HG02885 (cell line): Measurements from ENCODE around the gene BTRC.

ENCODE experiments used
- ATAC-seq: cut with Tn5 transposase; IDR thresholded peaks from one replicate; pipeline ENCODE4 v1.9.1; 2021; ENCODE audit warnings: mild to moderate bottlenecking; ENCODE audit not compliant: unreplicated experiment, poor library complexity

BTRC gene

GRCh38 chr10:101563007-101563406, 209.0 kb downstream of the BTRC start:
- no peak for ATAC-seq

DNA sequence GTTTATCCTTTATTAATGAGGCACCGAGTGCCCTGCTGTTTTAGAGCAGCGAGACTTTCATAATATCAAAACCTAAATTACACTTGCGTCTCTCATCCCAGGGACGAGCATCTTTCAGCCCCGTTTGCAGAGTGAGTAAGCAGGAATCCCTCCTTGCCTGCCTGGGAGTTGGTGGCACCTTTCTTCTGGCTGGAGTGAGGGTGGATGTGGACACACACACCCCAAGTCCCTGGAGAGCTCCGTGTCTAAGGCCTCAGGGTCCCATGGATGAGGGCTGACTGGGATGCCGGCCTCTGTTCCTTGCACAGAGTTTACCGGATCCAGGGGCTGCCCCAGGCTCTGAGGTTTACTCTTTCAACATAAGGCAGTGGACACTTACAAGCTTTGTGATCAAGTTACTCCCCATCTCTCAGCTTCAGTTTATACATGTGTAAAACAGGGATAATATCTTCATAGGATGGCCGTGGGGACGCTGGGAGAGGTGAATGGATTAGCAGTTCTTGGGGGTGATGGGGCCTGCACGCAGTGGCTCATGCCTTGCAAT, 209.6 kb downstream of the BTRC start:
- ATAC-seq, result no peak

- ATAC-seq, result no peak
Observed at GRCh38 chr10:101564490-101564991, 210.6 kb downstream of the BTRC start.

DNA sequence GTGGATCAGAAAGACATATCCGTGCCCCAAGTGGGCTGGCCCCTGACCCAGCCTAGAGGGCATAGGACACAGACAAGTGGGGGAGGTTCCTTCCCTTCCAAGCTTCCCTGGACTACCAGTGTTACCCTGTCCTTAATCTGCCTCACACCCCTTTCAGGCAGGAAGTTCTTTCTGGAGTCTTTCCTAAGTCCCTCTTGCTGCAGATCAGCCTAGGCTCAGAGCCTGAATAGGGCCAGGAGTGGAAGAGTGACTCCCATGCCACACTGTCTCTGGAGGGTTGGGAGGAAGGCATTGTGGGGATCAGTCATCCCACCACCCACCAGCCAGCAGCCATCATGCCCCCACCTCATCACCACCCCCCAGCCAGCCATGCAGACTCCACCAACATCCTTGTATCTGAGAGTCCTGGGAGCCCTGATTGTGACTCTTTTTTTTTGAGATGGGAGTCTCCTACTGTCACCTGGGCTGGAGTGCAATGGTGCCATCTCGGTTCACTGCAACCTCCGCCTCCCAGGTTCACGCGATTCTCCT, 211.5 kb downstream of the BTRC start:
- no peak for ATAC-seq

DNA sequence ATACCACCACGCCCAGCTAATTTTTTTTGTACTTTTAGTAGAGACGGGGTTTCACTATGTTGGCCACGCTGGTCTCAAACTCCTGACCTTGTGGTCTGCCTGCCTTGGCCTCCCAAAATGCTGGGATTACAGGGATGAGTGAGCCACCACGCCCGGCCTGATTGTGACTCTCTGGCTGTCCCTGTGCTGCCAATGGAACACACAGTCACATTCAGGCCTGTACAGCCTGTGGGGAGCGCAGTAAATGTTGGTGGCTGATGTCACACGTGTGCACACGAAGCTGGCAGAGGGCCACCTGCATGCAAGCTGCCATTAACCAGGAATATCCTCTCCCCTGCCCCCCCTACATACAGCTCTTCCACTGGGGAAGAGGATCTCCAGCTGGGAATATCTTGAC, 212.0 kb downstream of the BTRC start:
- ATAC-seq, result no peak

DNA sequence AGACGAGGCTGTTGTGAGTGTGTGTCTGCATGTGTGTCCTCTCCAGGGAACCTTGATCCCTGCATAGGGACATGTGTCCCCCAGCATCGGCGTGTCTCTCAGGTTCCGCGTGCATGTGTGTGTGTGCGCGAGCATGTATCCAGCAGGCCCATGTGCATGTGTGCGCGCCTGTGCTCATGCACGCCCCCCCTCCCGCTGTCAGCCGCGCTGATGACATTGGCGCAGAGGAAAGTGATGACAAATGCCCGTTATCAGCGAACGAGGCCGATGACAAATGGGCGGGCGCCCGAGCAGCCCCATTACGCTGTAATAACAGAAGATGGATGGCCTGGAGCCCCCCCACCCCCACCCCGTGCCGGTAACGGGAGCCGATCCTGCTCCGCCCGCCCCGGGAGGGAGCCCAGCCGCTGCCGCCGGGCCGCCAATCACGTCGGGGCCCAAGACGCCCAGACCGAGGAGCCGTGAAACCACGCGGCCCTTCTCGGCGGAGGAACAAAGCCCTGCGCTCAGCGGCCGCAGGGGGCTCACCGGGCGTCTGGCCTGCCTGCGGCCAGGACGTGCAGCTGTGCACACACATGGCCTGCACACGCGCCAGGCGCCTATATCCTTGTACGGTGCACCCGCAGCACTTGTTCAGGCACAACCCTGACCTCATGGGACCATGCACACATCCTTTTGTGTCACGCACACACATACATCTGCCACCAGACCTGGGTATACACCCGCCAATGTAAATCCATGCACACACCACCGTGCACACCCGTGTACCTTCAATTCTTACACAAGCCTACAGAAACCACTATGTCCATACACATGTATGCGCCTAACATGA, 212.6 kb downstream of the BTRC start:
- no peak for ATAC-seq

DNA sequence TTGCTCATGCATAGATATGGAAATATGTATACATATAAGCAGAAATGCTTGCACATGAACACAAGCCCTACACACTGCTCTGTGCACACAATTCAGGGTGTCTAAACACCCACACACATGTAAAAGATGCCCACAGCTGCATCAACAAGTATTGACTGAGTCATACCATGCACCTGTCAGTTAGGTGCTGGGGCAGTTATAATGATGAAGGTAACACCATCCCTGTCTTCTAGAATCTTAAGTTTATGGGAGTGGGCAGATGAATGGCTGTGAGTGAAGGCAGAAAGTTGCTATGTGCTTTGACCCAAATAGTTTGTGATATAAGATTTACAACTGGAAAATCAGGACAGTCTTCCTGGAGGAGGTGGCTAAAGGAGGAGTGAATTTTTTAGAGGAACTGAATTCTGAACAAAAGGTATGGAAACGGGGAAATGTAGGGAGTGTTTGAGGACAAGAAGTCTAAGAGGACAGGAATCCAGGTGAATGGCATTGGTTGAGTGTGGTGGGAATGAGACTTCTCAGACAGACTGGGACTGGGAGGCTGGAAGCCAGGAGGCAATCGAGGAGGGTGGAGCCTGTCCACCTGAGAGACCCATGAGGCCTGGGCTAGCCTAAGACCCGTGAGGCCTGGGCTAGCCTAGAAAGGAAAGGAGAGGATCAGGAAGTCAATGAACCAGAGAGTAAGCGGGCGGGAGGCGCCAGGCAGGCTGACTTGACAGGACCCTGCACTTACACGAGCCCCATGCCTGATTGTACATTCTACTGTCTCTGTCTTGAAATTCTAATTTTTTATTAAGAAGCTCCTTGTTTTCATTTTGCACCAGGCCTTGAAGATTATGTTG, 213.4 kb downstream of the BTRC start:
- ATAC-seq, result no peak

- no peak for ATAC-seq
Observed at GRCh38 chr10:101568054-101568745, 214.2 kb downstream of the BTRC start.

DNA sequence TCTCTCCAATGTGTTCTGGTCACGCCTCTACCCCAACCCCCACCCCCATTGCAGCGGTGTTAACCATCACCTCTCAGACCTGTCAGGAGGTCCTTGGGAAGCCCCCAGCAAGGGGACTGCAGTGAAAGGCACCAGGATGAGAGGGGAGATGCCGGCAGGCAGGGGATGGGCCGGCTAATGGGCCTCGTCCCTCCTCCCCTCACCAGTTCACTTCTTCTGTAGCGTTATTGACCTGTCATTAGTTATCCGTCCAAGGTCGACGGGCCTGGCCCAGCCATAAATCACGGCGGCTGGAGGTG, 215.3 kb downstream of the BTRC start:
- no peak for ATAC-seq

- peak; percentile 74 for ATAC-seq
Observed at GRCh38 chr10:101569622-101570427, 215.9 kb downstream of the BTRC start.

GRCh38 chr10:101570428-101571270, 216.7 kb downstream of the BTRC start:
- peak; percentile 3 for ATAC-seq

GRCh38 chr10:101571271-101571925, 217.4 kb downstream of the BTRC start:
- ATAC-seq, result no peak

- ATAC-seq, result no peak
Observed at GRCh38 chr10:101572126-101572525, 218.2 kb downstream of the BTRC start.

DNA sequence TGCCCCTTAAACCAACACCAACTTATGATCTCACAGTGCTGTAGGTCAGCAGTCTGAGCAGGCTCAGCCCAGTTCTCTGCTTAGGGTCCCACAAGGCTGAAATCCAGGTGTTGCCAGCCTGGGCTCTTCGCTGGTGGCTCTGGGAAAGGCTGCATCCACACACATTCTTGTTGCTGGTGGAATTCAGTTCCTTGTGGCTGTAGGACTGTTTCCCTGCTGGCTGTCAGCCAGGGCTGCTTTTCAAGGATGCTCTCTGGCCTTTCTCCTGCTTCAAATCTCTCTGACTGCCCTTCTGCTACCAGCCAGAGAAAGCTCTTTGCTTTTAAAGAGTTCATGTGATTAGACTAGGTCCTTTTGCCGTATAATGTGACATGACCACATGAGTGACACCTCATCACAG, 218.8 kb downstream of the BTRC start:
- ATAC-seq, result no peak

GRCh38 chr10:101573885-101574753, 220.2 kb downstream of the BTRC start:
- ATAC-seq, result no peak

DNA sequence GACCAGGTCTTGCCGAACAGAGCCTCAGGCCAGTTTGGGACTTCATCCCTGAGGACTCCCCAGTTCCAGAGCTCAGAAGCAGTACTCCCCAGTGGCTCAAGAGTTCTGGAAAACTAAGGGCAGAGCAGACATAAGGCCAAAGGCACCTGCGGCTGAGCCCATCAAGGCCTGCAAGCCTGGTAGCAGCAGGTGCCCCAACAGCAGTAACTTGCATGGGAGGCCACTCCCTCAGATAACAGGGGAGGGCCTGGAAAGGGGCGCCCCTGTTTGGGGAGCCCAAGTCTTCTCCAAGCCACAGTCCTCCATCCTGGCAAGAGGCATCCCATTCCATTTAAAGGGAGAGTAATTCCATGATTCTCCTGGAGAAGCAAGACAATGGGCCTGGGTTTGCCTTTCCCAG, 221.1 kb downstream of the BTRC start:
- ATAC-seq, result no peak

- no peak for ATAC-seq
Observed at GRCh38 chr10:101575580-101576210, 221.7 kb downstream of the BTRC start.
